Stimulated activated CD8-positive, alpha-beta memory T cell treated with anti-CD3 and anti-CD28 coated beads, Interleukin-12 subunit alpha, Interleukin-12 subunit beta, amount 100 ng/mL, for 1 hour (primary cell): ENCODE measurements around the gene OR10G3.
"Not testable (repeated sequence)": the region's sequence is repeated elsewhere in the genome, so short reads cannot be mapped to it uniquely, and the experiment has no call there.

ENCODE experiments used
- DNase-seq: peaks from one replicate; pipeline ENCODE4 v3.0.0-alpha.2; 2020; ENCODE audit warnings: low read depth

Gene OR10G3

GRCh38 chr14:21579976-21580375 is at the start of gene OR10G3:
Gene OR10G3 (minus strand): TSS chr14:21580076. CDS start chr14:21570744, 9,332 bp downstream.
- no peak for DNase-seq

- no peak for DNase-seq
Measured at GRCh38 chr14:21626491-21627230, 46.8 kb upstream of the OR10G3 start.

GRCh38 chr14:21617614-21618013 is 37.7 kb upstream of the OR10G3 start:
- no peak for DNase-seq

- DNase-seq: no peak
Measured at GRCh38 chr14:21614240-21614639, 34.4 kb upstream of the OR10G3 start.

- DNase-seq: no peak
Measured at GRCh38 chr14:21612324-21612723, 32.4 kb upstream of the OR10G3 start.

- DNase-seq: not testable (repeated sequence)
Measured at GRCh38 chr14:21602181-21602580, 22.3 kb upstream of the OR10G3 start.

- no peak for DNase-seq
Measured at GRCh38 chr14:21589317-21589716, 9.4 kb upstream of the OR10G3 start.

GRCh38 chr14:21575661-21576060 is 4.2 kb downstream of the OR10G3 start:
- no peak for DNase-seq

GRCh38 chr14:21572604-21573003 is 7.3 kb downstream of the OR10G3 start:
- no peak for DNase-seq

- DNase-seq: no peak
Measured at GRCh38 chr14:21558703-21559170, 21.1 kb downstream of the OR10G3 start.

- DNase-seq: peak; percentile 70
Measured at GRCh38 chr14:21557084-21557901, 22.6 kb downstream of the OR10G3 start.

GRCh38 chr14:21556378-21557083 is 23.3 kb downstream of the OR10G3 start:
- no peak for DNase-seq

- no peak for DNase-seq
Measured at GRCh38 chr14:21553266-21553665, 26.6 kb downstream of the OR10G3 start.

- DNase-seq: not testable (repeated sequence)
Measured at GRCh38 chr14:21544588-21544987, 35.3 kb downstream of the OR10G3 start.

GRCh38 chr14:21543963-21544362 is 35.9 kb downstream of the OR10G3 start:
- no peak for DNase-seq

- DNase-seq: no peak
Measured at GRCh38 chr14:21543521-21543960, 36.3 kb downstream of the OR10G3 start.

- no peak for DNase-seq
Measured at GRCh38 chr14:21541413-21542074, 38.3 kb downstream of the OR10G3 start.

GRCh38 chr14:21539189-21539940 is 40.5 kb downstream of the OR10G3 start:
- no peak for DNase-seq

GRCh38 chr14:21537090-21537424 is 42.8 kb downstream of the OR10G3 start:
- DNase-seq: no peak

GRCh38 chr14:21536418-21537089 is 43.3 kb downstream of the OR10G3 start:
- DNase-seq: no peak
